Ishikawa (cell line): ENCODE results near the gene TMEM267.
A peak's percentile ranks its signal among the peaks of the same experiment; 100 is the strongest.

Source experiments
- CEBPB ChIP-seq: IDR thresholded peaks from 2 replicates; pipeline ENCODE4 v1.6.1; 2012
- CREB1 ChIP-seq: IDR thresholded peaks from 2 replicates; pipeline ENCODE4 v1.6.1; 2012; ENCODE audit warnings: low read depth
- EGR1 ChIP-seq: IDR thresholded peaks from 2 replicates; pipeline ENCODE4 v1.6.1; 2012
- EP300 ChIP-seq: IDR thresholded peaks from 2 replicates; pipeline ENCODE4 v1.6.1; 2012; ENCODE audit warnings: borderline replicate concordance
- FOXM1 ChIP-seq: IDR thresholded peaks from 2 replicates; pipeline ENCODE4 v1.6.1; 2012; ENCODE audit warnings: low read depth, borderline replicate concordance
- MAX ChIP-seq: IDR thresholded peaks from 2 replicates; pipeline ENCODE4 v1.6.1; 2012
- NFIC ChIP-seq: IDR thresholded peaks from 2 replicates; pipeline ENCODE4 v1.6.1; 2012
- RAD21 ChIP-seq: IDR thresholded peaks from 2 replicates; pipeline ENCODE4 v1.6.1; 2012; ENCODE audit warnings: low read depth
- REST ChIP-seq: IDR thresholded peaks from 2 replicates; pipeline ENCODE4 v1.6.1; 2012; ENCODE audit warnings: low read depth, mild to moderate bottlenecking
- TAF1 ChIP-seq: IDR thresholded peaks from 2 replicates; pipeline ENCODE4 v1.6.1; 2012; ENCODE audit warnings: low read depth, mild to moderate bottlenecking
- TCF12 ChIP-seq: IDR thresholded peaks from 2 replicates; pipeline ENCODE4 v1.6.1; 2012; ENCODE audit warnings: low read depth
- TEAD4 ChIP-seq: IDR thresholded peaks from 2 replicates; pipeline ENCODE4 v1.6.1; 2012
- USF1 ChIP-seq: IDR thresholded peaks from 2 replicates; pipeline ENCODE4 v1.6.1; 2012
- YY1 ChIP-seq: IDR thresholded peaks from 2 replicates; pipeline ENCODE4 v1.6.1; 2012; ENCODE audit warnings: low read depth
- ZBTB7A ChIP-seq: IDR thresholded peaks from 2 replicates; pipeline ENCODE4 v1.6.1; 2012; ENCODE audit warnings: low read depth

TMEM267 gene

GRCh38 chr5:43484106-43484849 lies 613 bp upstream of the TMEM267 start:
- peak; percentile 70 for TF ChIP-seq RAD21
- peak; percentile 17 for TF ChIP-seq MAX
- no peak for TF ChIP-seq CREB1

GRCh38 chr5:43482490-43483297 lies 971 bp downstream of the TMEM267 start:
- no peak for TF ChIP-seq CREB1
- no peak for TF ChIP-seq RAD21
- TF ChIP-seq TEAD4, result no peak
- TF ChIP-seq MAX, result no peak
- no peak for TF ChIP-seq EGR1
- no peak for TF ChIP-seq FOXM1
- TF ChIP-seq REST, result no peak
- no peak for TF ChIP-seq USF1

- TF ChIP-seq RAD21, result peak; percentile 26; the same call in 1 of the 2 replicates
- TF ChIP-seq TEAD4, result no peak
Observed at GRCh38 chr5:43469671-43470391, 13.8 kb downstream of the TMEM267 start.

- no peak for TF ChIP-seq RAD21
- no peak for TF ChIP-seq EP300
- TF ChIP-seq ZBTB7A, result no peak
- no peak for TF ChIP-seq CREB1
- no peak for TF ChIP-seq YY1
- no peak for TF ChIP-seq NFIC
- no peak for TF ChIP-seq REST
- TF ChIP-seq FOXM1, result no peak
- TF ChIP-seq TAF1, result no peak
Observed at GRCh38 chr5:43467100-43467499, 16.6 kb downstream of the TMEM267 start.

- TF ChIP-seq TCF12 (no peak), USF1 (no peak), NFIC (no peak), EGR1 (no peak), TEAD4 (no peak), REST (no peak), FOXM1 (no peak), CREB1 (no peak), TAF1 (no peak), MAX (no peak), YY1 (no peak), RAD21 (no peak), ZBTB7A (no peak), CEBPB (no peak), EP300 (no peak)
Observed at GRCh38 chr5:43461066-43461465, 22.6 kb downstream of the TMEM267 start.
